AG09319 (cell line): ENCODE measurements around the gene MTMR3.

ENCODE experiments used
- DNase-seq: peaks from one replicate; pipeline ENCODE4 v3.0.0-alpha.2; 2010; ENCODE audit warnings: low read depth; ENCODE audit errors: extremely low read depth
- TF ChIP-seq, protein P1 (sequence below): IDR thresholded peaks from 2 replicates; pipeline ENCODE4 v1.5.1; 2011; ENCODE audit warnings: low read depth, mild to moderate bottlenecking, inconsistent platforms, low read length, moderate library complexity

The MTMR3 gene

GRCh38 chr22:29916007-29916544 is 33.1 kb downstream of the MTMR3 start:
- TF ChIP-seq, protein P1, sequence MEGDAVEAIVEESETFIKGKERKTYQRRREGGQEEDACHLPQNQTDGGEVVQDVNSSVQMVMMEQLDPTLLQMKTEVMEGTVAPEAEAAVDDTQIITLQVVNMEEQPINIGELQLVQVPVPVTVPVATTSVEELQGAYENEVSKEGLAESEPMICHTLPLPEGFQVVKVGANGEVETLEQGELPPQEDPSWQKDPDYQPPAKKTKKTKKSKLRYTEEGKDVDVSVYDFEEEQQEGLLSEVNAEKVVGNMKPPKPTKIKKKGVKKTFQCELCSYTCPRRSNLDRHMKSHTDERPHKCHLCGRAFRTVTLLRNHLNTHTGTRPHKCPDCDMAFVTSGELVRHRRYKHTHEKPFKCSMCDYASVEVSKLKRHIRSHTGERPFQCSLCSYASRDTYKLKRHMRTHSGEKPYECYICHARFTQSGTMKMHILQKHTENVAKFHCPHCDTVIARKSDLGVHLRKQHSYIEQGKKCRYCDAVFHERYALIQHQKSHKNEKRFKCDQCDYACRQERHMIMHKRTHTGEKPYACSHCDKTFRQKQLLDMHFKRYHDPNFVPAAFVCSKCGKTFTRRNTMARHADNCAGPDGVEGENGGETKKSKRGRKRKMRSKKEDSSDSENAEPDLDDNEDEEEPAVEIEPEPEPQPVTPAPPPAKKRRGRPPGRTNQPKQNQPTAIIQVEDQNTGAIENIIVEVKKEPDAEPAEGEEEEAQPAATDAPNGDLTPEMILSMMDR = no peak
- no peak for DNase-seq

GRCh38 chr22:29917052-29917902 is 34.3 kb downstream of the MTMR3 start:
- TF ChIP-seq, protein P1 = no peak
- no peak for DNase-seq

DNA sequence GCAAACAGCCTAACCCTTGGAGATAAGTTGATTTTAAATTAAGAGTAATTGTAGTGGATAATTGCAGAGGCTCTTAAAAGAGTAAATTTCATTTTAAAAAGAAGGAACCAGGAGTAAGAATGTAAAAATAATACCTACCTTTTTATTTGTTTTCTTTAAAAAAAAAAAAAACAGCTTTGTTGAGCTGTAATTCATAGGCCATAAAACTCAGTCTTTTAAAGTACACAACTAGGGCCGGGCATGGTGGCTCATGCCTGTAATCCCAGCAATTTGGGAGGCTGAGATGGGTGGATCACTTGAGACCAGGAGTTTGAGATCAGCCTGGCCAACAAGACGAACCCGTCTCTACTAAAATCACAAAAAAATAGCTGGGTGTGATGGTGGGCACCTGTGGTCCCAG is 42.4 kb downstream of the MTMR3 start:
- no peak for DNase-seq
- TF ChIP-seq, protein P1 = no peak

DNA sequence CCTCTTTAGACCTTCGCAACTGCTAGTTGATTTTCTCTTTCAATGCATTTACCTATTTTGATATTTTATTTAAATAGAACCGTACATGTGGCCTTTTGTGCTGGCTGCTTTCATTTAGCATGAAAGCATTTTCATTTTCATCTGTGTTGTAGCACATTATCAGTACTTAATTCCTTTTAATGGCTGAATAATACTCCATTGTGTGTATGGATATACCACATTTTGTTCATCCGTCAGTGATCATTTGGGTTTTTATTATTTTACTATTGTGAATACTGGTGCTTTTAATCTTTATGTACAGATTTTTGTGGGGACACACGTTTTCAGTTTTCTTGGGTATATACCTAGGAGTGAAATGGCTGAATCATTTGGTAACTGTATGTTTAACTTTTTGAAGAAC is 43.1 kb downstream of the MTMR3 start:
- TF ChIP-seq, protein P1 = no peak
- no peak for DNase-seq

DNA sequence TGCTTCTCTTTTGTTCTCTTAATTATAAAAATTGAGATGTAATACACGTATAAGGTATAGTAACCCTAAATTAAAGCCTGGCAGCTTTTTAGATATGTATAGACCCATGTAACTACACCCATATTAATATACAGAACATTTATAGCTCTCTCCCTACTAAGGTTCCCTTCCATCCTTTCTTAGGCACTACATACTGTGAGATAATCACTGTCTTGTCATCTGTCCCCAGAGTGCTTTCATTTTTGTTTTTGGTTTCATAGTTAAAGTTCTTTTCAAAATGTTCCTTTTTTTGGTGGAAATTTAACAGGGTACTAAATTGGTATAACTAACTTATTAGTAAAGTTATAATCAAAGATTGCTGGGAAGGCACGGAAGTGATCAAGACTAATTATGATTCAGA is 49.2 kb downstream of the MTMR3 start:
- DNase-seq = no peak
- TF ChIP-seq, protein P1 = no peak

GRCh38 chr22:29933619-29934018 is 50.6 kb downstream of the MTMR3 start:
- TF ChIP-seq, protein P1 = no peak
- DNase-seq = no peak

GRCh38 chr22:29934596-29934995 is 51.6 kb downstream of the MTMR3 start:
- no peak for DNase-seq
- TF ChIP-seq, protein P1 = no peak
